Large intestine (tissue), 12 donors: ENCODE data around the gene IRX5. TPM values are rescaled to one million over a fixed set of nuclear protein-coding genes. Genes with fewer than 3 reads are reported as not detected.

Experiments used
- DNase-seq, 2 donors: peaks; one replicate each; pipeline versions ENCODE4 v3.0.0 to v3.0.0-alpha.2; 2013
- H3K27ac ChIP-seq: one replicate; pipeline ENCODE4 v1.5.1; 2013; ENCODE audit warnings: low read length
- H3K27me3 ChIP-seq: 2 replicates; pipeline ENCODE4 v1.6.1; 2013; ENCODE audit warnings: low read length; ENCODE audit not compliant: control insufficient read depth, insufficient read depth
- H3K36me3 ChIP-seq: 2 replicates; pipeline ENCODE4 v1.6.1; 2013; ENCODE audit warnings: low read length; ENCODE audit not compliant: control insufficient read depth, insufficient read depth
- H3K4me1 ChIP-seq: one replicate; pipeline ENCODE4 v1.6.1; 2013; ENCODE audit warnings: low read length; ENCODE audit not compliant: control insufficient read depth, insufficient read depth
- H3K4me3 ChIP-seq: one replicate; pipeline ENCODE4 v1.5.1; 2013; ENCODE audit warnings: low read length
- H3K9me3 ChIP-seq: one replicate; pipeline ENCODE4 v1.6.1; 2013; ENCODE audit warnings: mild to moderate bottlenecking, low read depth, low read length, moderate library complexity; ENCODE audit not compliant: control insufficient read depth
- WGBS: methylation state at CpG from one replicate; pipeline ENCODE4 v1.1.5; 2013; ENCODE audit warnings: low lambda C conversion rate; ENCODE audit not compliant: insufficient coverage; 5-methylcytosine and 5-hydroxymethylcytosine counted together
- long read RNA-seq, 11 donors: transcript quantifications; one replicate each; lab custom pipeline, GENCODE V29; 2026
- polyA plus RNA-seq: library from polyadenylated mRNA; unstranded; fragments of 120-200 nt; gene quantifications from one replicate; pipeline ENCODE4 v1.2.1, GENCODE V29; 2013

IRX5 gene
- 0.10 TPM for polyA plus RNA-seq
- long read RNA-seq, donor 1, result 0 reads
- long read RNA-seq, donor 2, result 0 reads
- long read RNA-seq, donor 3, result 0 reads
- long read RNA-seq, donor 4, result 0 reads
- long read RNA-seq, donor 5, result 0 reads
- long read RNA-seq, donor 6, result 0 reads
- long read RNA-seq, donor 7, result 0 reads
- long read RNA-seq, donor 8, result 0 reads
- long read RNA-seq, donor 9, result 0 reads
- long read RNA-seq, donor 10, result 0 reads
- long read RNA-seq, donor 11, result 0 reads

DNA sequence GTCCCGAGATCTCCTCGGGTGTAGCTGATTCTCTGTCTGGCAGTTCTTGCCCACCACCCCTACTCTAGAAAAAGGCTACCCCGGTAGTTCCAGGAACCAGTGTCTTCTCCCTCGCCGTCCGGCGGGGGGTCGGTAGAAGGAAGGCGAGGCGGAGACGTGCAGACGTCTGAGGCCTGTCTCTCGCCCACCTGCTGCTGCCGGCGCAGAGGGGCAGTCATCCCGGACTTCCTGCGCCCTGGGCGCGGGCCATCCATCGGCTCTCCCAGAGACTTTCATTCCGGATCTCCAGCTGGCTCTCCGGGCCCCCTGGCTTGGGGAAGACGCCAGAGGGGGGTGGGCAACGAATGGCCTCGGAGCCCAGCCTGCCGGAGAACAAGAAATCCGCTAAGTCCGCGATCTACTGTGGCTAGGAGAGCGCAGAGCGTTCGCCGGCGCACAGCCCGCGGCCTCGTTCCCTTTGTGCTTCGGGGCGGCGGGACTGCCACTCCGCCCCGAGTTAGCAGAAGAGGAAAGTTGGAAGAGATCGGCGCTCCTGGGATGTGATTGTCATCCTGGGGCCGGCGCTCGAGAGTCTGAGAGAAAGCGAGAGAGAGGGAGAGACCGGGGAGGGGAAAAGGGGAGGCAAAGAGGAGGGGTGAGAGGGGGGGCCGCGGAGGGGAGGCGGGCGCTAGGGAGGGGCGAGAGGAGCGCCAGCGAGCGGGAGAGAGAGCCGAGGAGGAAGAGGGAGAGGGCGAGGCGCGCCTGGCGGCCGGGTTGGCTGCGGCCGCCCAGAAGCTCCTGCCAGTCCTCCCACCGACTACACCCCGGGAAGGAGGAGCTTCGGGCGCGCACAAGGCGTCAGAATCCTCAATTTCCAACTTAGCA is at the start of gene IRX5:
Gene IRX5 (plus strand): TSS at position 861 of the 864 bp plus-strand sequence. CDS start 334 bp downstream, outside the sequence.
- H3K36me3 ChIP-seq, result no peaks in the 10 kb centered on the region
- peaks cover 8% of the 10 kb centered on the region for H3K9me3 ChIP-seq
- WGBS, result no CpG with 5 or more reads among the region's 71 CpGs
- peaks cover 85% of the 10 kb centered on the region for H3K27me3 ChIP-seq
- peaks cover 16% of the 10 kb centered on the region for H3K4me1 ChIP-seq
- no peak within 1 kb of the TSS for H3K27ac ChIP-seq
- DNase-seq, result peak; percentile 41 to 65
- peak within 1 kb of the TSS; percentile 27 for H3K4me3 ChIP-seq

DNA sequence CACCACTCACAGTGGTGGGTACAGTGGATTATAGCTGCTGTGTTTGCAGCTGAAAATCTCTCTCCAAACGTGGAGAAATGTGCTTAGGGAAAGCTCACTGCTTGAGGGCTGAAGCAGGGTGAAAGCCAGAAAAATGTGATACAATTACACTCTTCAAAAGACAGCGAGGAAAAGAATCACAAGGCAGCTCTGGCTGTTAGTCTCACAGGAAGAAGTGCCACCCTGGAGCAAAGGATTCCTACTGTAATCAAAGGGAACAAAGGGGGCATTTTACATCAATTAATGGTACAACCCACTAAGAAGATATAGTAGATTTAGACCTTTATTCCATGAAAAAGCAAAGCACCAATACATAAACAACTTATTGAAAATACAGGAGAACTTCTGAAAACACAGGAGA is 48.1 kb upstream of the IRX5 start:
- Histone ChIP-seq H3K27me3 (no peaks in the 10 kb centered on the region), H3K27ac (no peak overlapping the region), H3K9me3 (peaks cover 5% of the 10 kb centered on the region), H3K4me1 (no peaks in the 10 kb centered on the region), H3K36me3 (no peaks in the 10 kb centered on the region), H3K4me3 (no peak overlapping the region)
- DNase-seq, result no peak
- WGBS, result 100% methylated on average over 1 of the region's 2 CpGs

DNA sequence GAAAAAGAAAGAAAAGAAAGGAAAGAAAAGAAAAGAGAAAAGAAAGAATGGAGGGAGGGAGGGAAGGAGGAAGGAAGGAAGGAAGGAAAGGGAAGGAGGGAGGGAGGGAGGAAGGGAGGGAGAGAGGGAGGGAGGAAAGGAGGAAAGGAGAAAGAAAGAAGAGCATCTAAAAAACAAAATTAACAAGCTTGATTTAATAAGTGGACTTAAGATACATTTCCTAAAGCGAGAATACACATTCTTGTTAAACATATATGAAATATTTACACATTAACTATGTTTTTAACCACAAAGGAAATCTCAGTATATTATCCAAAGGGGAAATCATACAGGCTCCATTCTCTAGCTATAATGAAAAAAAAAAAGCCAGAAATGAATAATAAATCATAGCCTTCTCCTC is 47.3 kb upstream of the IRX5 start:
- DNase-seq, result no peak
- Histone ChIP-seq H3K4me3 (no peak overlapping the region), H3K36me3 (no peaks in the 10 kb centered on the region), H3K27me3 (no peaks in the 10 kb centered on the region), H3K9me3 (peaks cover 5% of the 10 kb centered on the region), H3K27ac (no peak overlapping the region), H3K4me1 (no peaks in the 10 kb centered on the region)
- 100% methylated on average over 1 of the region's 1 CpG for WGBS

DNA sequence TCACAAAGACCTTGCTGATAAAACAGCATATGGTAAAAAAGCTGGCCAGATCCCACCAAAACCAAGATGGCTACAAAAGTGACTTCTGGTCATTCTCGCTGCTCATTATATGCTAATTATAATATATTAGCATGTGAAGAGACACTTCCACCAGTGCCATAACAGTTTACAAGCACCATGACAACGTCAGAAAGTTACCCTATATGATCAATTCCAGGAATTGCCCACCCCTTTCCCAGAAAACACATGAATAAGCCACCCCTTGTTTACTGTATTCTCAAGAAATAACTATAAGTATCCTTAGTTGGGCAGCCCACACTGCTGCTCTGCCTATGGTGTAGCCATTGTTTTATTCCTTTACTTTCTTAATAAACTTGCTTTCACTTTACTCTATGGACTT is 44.6 kb upstream of the IRX5 start:
- no peaks in the 10 kb centered on the region for H3K4me1 ChIP-seq
- H3K27me3 ChIP-seq, result no peaks in the 10 kb centered on the region
- no peak overlapping the region for H3K4me3 ChIP-seq
- no peaks in the 10 kb centered on the region for H3K36me3 ChIP-seq
- peaks cover 5% of the 10 kb centered on the region for H3K9me3 ChIP-seq
- DNase-seq, result no peak
- WGBS, result no CpG with 5 or more reads among the region's 2 CpGs
- H3K27ac ChIP-seq, result no peak overlapping the region

DNA sequence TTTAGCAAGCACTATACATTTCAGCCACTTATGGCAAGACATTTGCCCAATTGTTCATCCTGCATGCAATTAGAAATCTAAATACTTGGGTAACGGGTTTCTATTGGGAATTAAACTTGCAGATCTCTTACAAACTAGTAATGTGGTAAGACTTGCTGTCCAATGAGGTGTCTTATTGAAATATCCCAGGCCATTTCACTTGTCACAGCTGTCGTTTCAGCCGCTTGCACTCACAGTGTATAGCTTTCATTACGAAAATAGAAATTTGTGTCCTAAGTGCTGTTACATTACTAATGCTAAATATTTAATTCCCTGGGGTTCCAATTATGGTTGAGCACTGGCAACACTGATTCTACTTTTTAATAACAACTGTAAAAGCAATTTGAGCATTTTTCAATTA is 40.3 kb upstream of the IRX5 start:
- H3K36me3 ChIP-seq, result no peaks in the 10 kb centered on the region
- no peaks in the 10 kb centered on the region for H3K27me3 ChIP-seq
- no peak for DNase-seq
- H3K9me3 ChIP-seq, result no peaks in the 10 kb centered on the region
- WGBS, result 100% methylated on average over 1 of the region's 4 CpGs
- no peaks in the 10 kb centered on the region for H3K4me1 ChIP-seq
- no peak overlapping the region for H3K4me3 ChIP-seq
- no peak overlapping the region for H3K27ac ChIP-seq

DNA sequence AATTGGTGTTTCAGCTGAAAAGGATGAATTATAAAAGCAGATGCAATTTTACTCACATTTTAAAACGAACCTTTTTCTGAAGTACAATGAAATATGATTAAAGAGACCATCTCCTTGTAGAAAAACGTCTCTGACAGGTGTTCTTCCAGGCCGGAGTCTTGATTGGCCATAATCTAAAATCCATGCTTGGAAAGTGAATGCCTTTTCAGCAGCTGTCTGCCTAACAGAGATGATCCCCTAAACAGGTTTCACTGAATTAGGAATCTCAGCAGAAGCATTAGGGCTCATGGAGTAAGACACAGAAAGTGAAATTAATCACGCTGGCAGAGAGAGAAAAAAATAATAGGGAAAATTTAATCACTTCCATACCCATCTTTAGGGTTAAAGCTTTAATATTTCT is 39.3 kb upstream of the IRX5 start:
- WGBS, result 90% methylated on average over 4 of the region's 4 CpGs
- no peak overlapping the region for H3K4me3 ChIP-seq

DNA sequence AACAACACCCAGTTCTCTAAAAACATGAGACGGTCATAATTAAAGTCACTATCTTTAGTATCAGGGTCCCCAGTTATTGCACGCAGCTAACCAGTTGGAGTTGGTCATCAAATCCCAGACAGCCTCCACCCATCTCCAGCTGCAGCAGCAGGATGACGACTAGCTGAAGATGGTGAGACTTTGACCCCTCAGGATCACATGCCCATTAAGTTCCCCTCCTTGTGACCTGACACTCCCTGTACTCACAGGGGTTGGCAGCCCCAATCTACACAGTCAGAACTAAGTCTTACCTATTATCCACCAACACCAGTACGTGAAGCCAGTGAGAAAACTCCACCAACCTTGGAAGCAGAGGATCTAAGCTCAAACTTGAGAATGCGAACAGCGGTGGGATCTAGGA is 37.7 kb upstream of the IRX5 start:
- Histone ChIP-seq H3K27me3 (no peaks in the 10 kb centered on the region), H3K4me1 (no peaks in the 10 kb centered on the region), H3K9me3 (no peaks in the 10 kb centered on the region), H3K36me3 (no peaks in the 10 kb centered on the region), H3K4me3 (no peak overlapping the region), H3K27ac (no peak overlapping the region)
- no CpG with 5 or more reads among the region's 6 CpGs for WGBS
- DNase-seq, result peak; percentile 12 to 70

More for the DNA sequence above, 39.3 kb upstream of the IRX5 start:
- H3K36me3 ChIP-seq, result no peaks in the 10 kb centered on the region
- H3K27me3 ChIP-seq, result no peaks in the 10 kb centered on the region
- no peaks in the 10 kb centered on the region for H3K9me3 ChIP-seq
- DNase-seq, result no peak
- no peak overlapping the region for H3K27ac ChIP-seq
- H3K4me1 ChIP-seq, result no peaks in the 10 kb centered on the region

DNA sequence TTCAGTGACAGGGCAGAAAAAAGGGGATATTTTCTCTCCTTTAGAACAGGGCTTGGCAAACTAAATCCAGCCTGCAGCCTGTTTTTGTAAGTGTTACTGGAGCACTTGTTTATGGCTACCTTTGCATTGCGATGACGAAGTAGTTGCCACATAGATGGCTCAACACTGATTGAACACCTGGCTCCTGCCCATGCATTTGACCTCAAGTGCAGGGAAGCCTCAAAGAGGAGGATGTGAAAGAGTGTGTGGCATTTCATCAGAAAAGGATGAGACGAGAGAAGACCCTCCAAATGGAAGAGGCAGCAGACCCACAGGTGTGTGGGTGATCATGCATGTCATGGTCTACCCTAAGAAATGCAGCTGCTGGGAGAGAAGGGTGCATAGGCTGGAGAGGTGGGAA is 32.7 kb upstream of the IRX5 start:
- H3K9me3 ChIP-seq, result no peaks in the 10 kb centered on the region
- WGBS, result no CpG with 5 or more reads among the region's 3 CpGs
- H3K36me3 ChIP-seq, result no peaks in the 10 kb centered on the region
- no peak overlapping the region for H3K4me3 ChIP-seq
- H3K4me1 ChIP-seq, result no peaks in the 10 kb centered on the region
- DNase-seq, result no peak
- no peak overlapping the region for H3K27ac ChIP-seq
- H3K27me3 ChIP-seq, result no peaks in the 10 kb centered on the region

DNA sequence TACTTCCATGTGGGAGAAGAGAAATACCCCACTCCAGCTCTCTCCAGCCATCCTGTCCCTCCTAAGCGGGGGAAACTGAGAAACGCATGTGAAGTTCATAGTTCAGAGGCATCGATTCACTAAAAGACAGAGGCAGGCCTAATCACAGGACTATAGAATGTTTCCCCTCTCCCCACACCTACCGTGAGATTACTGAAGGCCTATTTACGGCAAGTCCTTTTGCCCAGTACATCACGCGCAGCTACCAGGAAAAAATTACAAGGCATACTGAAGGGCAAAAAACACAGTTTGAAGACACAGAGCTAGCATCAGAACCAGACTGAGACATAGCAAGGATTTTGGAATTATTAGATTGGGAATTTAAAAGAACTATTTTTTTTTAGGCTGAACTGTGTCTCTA is 29.1 kb upstream of the IRX5 start:
- WGBS, result no CpG with 5 or more reads among the region's 7 CpGs
- H3K4me1 ChIP-seq, result no peaks in the 10 kb centered on the region
- no peak for DNase-seq
- no peaks in the 10 kb centered on the region for H3K36me3 ChIP-seq
- no peaks in the 10 kb centered on the region for H3K27me3 ChIP-seq
- no peak overlapping the region for H3K27ac ChIP-seq
- H3K9me3 ChIP-seq, result no peaks in the 10 kb centered on the region
- H3K4me3 ChIP-seq, result no peak overlapping the region

DNA sequence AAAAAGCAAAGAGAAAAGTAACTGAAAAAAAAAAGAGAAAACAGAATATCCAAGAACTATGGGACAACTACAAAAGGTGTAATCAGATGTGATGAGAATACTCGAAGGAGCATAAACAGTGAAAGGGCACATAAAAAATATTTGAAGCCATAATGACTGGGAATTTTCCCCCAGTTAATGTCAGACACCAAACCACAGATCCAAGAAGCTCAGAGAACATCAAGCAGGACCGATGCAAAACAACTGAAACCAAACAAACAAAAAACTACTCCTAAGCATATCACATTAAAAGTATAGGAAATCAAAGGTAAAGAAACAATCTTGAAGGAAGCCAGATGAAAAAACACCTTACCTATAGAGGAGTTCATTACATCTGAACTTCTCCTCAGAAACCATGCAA is 27.6 kb upstream of the IRX5 start:
- Histone ChIP-seq H3K4me3 (no peak overlapping the region), H3K27ac (no peak overlapping the region), H3K9me3 (no peaks in the 10 kb centered on the region), H3K27me3 (no peaks in the 10 kb centered on the region), H3K36me3 (no peaks in the 10 kb centered on the region), H3K4me1 (no peaks in the 10 kb centered on the region)
- DNase-seq, result no peak
- no CpG with 5 or more reads among the region's 2 CpGs for WGBS
